K562 (cell line): ENCODE measurements around the gene KLK13. TPM values are rescaled to one million over a fixed set of nuclear protein-coding genes. Genes with fewer than 3 reads are reported as not detected.

ENCODE experiments used
- FIP1L1 ChIP-seq: fragments of 200-400 bp; formaldehyde crosslinking; IDR thresholded peaks from 2 replicates; pipeline ENCODE4 v1.6.1; 2018; ENCODE audit warnings: mild to moderate bottlenecking, low read depth, low read length; ENCODE audit not compliant: poor library complexity, severe bottlenecking
- KLF6 ChIP-seq: fragments of 250-450 bp; sonication (Bioruptor Pico); IDR thresholded peaks from 2 replicates; pipeline ENCODE4 v1.4.0; 2020; ENCODE audit warnings: mild to moderate bottlenecking, moderate library complexity, borderline replicate concordance
- MAZ ChIP-seq, 2 experiments: fragments of 450-650 bp in 1 of 2; sonication (generic) in 1 of 2; formaldehyde crosslinking; IDR thresholded peaks in 1 of 2; conservative IDR thresholded peaks in 1 of 2; 2 replicates each; pipeline versions ENCODE4 v1.4.0 to v1.5.0; 2020; ENCODE audit warnings: mild to moderate bottlenecking in 1 of 2, missing genetic modification reagents in 1 of 2
- NFIC ChIP-seq: fragments of 450-650 bp; IDR thresholded peaks from 2 replicates; pipeline ENCODE4 v1.6.1; 2017; ENCODE audit warnings: mild to moderate bottlenecking, inconsistent platforms
- SNRNP70 ChIP-seq: fragments of 200-400 bp; formaldehyde crosslinking; optimal IDR thresholded peaks from 2 replicates; pipeline ENCODE3; 2017; ENCODE audit warnings: low read depth, low read length
- SRSF3 ChIP-seq: fragments of 200-400 bp; formaldehyde crosslinking; IDR thresholded peaks from 2 replicates; pipeline ENCODE4 v1.6.1; 2016; ENCODE audit warnings: mild to moderate bottlenecking, low read length, moderate library complexity; ENCODE audit not compliant: insufficient read depth
- TFAM ChIP-seq: fragments of 250-450 bp; sonication (Bioruptor Pico); conservative IDR thresholded peaks from 2 replicates; pipeline ENCODE4 v1.5.0; 2021; ENCODE audit warnings: mild to moderate bottlenecking, moderate library complexity
- ZNF436 ChIP-seq: fragments of 250-450, 450-650 bp; sonication (Bioruptor Pico); formaldehyde crosslinking; IDR thresholded peaks from 2 replicates; pipeline ENCODE4 v1.7.0; 2020; ENCODE audit warnings: mild to moderate bottlenecking
- polyA plus RNA-seq, 8 experiments: library from polyadenylated mRNA; depleted of rRNA in 4 of 8; stranded (reverse) in 5 of 8; unstranded in 3 of 8; fragments of >200 nt; fragmentation: Nextera tagmentation in 2 of 8; fragmentation: Illumina TruSeq in 1 of 8; extraction: Ambion mirVana in 2 of 8; extraction: Trizol in 1 of 8; gene quantifications; 2 replicates each; pipeline versions ENCODE4 v1.2.1 to v1.2.3, GENCODE V29; 2011 to 2014; ENCODE audit warnings: inconsistent platforms in 1 of 8, missing spikeins in 1 of 8
- total RNA-seq, 7 experiments: library from RNA; depleted of rRNA in 6 of 7; stranded (reverse); fragments of >200 nt in 6 of 7; fragmentation: Illumina TruSeq in 2 of 7; extraction: Trizol in 2 of 7; gene quantifications; 2 replicates each; pipeline versions ENCODE4 v1.2.1 to v1.2.3, GENCODE V29; 2011 to 2021; ENCODE audit warnings: low replicate concordance in 1 of 7
- TF ChIP-seq, protein P1 (sequence below): fragments of 450-650 bp; IDR thresholded peaks from 2 replicates; pipeline ENCODE4 v1.6.1; 2016; ENCODE audit warnings: mild to moderate bottlenecking, moderate library complexity
- TF ChIP-seq, protein P2 (sequence below): sonication (generic); formaldehyde crosslinking; IDR thresholded peaks from 2 replicates; pipeline ENCODE4 v1.5.0; 2020; ENCODE audit warnings: missing genetic modification reagents
- TF ChIP-seq, protein P3 (sequence below): fragments of 250-450 bp; sonication (Bioruptor Pico); IDR thresholded peaks from 2 replicates; pipeline ENCODE4 v1.8.0; 2021; ENCODE audit warnings: moderate library complexity, mild to moderate bottlenecking, inconsistent platforms

The KLK13 gene
- total and polyA plus RNA-seq, 9 of the 15 experiments (the other 6 are each of a cell fraction or from before 2014, with no cell fraction given) = 0.72 to 9.0 (median 2.3) TPM

DNA sequence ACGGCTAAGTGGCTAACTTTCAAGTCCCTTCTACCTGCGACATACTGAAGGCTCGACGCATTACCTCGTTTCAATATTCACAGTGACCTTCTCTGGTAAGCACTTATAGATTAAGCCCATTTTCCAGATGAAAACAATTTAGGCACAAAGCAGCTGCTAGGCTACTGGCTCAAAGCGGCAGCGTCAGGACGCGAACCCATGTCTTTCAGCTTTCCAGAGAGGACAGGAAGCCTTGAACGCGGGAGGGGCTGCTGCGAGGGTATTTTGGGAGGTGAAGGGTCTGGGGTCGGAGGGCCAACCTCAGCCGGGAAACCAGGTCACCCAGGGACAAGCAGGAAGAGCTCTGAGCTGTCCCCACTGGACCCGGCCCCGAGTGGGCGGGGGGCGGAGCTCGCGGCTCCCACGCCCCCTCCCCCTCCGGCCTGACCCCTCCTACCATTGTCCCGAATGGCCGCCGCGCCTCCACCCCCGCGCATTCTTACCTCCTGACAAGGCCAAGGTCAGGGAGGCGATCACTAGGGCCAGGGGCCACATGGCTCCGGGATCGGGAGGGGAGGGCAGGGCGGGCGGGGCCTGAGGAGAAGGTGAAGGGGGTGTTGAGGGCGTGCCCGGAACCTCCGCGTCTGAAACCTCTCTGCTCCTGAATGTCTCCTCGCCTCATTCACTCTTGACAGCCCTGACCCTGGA is at the start of gene KLK13 (continued):
- TF ChIP-seq, protein P1, sequence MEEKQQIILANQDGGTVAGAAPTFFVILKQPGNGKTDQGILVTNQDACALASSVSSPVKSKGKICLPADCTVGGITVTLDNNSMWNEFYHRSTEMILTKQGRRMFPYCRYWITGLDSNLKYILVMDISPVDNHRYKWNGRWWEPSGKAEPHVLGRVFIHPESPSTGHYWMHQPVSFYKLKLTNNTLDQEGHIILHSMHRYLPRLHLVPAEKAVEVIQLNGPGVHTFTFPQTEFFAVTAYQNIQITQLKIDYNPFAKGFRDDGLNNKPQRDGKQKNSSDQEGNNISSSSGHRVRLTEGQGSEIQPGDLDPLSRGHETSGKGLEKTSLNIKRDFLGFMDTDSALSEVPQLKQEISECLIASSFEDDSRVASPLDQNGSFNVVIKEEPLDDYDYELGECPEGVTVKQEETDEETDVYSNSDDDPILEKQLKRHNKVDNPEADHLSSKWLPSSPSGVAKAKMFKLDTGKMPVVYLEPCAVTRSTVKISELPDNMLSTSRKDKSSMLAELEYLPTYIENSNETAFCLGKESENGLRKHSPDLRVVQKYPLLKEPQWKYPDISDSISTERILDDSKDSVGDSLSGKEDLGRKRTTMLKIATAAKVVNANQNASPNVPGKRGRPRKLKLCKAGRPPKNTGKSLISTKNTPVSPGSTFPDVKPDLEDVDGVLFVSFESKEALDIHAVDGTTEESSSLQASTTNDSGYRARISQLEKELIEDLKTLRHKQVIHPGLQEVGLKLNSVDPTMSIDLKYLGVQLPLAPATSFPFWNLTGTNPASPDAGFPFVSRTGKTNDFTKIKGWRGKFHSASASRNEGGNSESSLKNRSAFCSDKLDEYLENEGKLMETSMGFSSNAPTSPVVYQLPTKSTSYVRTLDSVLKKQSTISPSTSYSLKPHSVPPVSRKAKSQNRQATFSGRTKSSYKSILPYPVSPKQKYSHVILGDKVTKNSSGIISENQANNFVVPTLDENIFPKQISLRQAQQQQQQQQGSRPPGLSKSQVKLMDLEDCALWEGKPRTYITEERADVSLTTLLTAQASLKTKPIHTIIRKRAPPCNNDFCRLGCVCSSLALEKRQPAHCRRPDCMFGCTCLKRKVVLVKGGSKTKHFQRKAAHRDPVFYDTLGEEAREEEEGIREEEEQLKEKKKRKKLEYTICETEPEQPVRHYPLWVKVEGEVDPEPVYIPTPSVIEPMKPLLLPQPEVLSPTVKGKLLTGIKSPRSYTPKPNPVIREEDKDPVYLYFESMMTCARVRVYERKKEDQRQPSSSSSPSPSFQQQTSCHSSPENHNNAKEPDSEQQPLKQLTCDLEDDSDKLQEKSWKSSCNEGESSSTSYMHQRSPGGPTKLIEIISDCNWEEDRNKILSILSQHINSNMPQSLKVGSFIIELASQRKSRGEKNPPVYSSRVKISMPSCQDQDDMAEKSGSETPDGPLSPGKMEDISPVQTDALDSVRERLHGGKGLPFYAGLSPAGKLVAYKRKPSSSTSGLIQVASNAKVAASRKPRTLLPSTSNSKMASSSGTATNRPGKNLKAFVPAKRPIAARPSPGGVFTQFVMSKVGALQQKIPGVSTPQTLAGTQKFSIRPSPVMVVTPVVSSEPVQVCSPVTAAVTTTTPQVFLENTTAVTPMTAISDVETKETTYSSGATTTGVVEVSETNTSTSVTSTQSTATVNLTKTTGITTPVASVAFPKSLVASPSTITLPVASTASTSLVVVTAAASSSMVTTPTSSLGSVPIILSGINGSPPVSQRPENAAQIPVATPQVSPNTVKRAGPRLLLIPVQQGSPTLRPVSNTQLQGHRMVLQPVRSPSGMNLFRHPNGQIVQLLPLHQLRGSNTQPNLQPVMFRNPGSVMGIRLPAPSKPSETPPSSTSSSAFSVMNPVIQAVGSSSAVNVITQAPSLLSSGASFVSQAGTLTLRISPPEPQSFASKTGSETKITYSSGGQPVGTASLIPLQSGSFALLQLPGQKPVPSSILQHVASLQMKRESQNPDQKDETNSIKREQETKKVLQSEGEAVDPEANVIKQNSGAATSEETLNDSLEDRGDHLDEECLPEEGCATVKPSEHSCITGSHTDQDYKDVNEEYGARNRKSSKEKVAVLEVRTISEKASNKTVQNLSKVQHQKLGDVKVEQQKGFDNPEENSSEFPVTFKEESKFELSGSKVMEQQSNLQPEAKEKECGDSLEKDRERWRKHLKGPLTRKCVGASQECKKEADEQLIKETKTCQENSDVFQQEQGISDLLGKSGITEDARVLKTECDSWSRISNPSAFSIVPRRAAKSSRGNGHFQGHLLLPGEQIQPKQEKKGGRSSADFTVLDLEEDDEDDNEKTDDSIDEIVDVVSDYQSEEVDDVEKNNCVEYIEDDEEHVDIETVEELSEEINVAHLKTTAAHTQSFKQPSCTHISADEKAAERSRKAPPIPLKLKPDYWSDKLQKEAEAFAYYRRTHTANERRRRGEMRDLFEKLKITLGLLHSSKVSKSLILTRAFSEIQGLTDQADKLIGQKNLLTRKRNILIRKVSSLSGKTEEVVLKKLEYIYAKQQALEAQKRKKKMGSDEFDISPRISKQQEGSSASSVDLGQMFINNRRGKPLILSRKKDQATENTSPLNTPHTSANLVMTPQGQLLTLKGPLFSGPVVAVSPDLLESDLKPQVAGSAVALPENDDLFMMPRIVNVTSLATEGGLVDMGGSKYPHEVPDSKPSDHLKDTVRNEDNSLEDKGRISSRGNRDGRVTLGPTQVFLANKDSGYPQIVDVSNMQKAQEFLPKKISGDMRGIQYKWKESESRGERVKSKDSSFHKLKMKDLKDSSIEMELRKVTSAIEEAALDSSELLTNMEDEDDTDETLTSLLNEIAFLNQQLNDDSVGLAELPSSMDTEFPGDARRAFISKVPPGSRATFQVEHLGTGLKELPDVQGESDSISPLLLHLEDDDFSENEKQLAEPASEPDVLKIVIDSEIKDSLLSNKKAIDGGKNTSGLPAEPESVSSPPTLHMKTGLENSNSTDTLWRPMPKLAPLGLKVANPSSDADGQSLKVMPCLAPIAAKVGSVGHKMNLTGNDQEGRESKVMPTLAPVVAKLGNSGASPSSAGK = no peak
- no peak for TF ChIP-seq SNRNP70
- no peak for TF ChIP-seq SRSF3
- TF ChIP-seq, protein P2, sequence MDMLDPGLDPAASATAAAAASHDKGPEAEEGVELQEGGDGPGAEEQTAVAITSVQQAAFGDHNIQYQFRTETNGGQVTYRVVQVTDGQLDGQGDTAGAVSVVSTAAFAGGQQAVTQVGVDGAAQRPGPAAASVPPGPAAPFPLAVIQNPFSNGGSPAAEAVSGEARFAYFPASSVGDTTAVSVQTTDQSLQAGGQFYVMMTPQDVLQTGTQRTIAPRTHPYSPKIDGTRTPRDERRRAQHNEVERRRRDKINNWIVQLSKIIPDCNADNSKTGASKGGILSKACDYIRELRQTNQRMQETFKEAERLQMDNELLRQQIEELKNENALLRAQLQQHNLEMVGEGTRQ (CRISPR knock-in tag) = no peak
- peak; percentile 24; the same call in 1 of the 2 replicates for TF ChIP-seq NFIC
- no peak for TF ChIP-seq ZNF436
- TF ChIP-seq, protein P3, sequence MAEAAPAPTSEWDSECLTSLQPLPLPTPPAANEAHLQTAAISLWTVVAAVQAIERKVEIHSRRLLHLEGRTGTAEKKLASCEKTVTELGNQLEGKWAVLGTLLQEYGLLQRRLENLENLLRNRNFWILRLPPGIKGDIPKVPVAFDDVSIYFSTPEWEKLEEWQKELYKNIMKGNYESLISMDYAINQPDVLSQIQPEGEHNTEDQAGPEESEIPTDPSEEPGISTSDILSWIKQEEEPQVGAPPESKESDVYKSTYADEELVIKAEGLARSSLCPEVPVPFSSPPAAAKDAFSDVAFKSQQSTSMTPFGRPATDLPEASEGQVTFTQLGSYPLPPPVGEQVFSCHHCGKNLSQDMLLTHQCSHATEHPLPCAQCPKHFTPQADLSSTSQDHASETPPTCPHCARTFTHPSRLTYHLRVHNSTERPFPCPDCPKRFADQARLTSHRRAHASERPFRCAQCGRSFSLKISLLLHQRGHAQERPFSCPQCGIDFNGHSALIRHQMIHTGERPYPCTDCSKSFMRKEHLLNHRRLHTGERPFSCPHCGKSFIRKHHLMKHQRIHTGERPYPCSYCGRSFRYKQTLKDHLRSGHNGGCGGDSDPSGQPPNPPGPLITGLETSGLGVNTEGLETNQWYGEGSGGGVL (CRISPR knock-in tag) = no peak
- TF ChIP-seq KLF6 (CRISPR knock-in tag) = no peak
- no peak for TF ChIP-seq TFAM (CRISPR knock-in tag)
- no peak for TF ChIP-seq FIP1L1
- peak; percentile 67 to 83 for TF ChIP-seq MAZ (CRISPR knock-in tag; conservative IDR thresholded peaks at IDR 0.05 in 1 of 2, IDR thresholded peaks at IDR 0.05 in 1 of 2)
